CD8-positive, alpha-beta memory T cell (primary cell): Measurements from ENCODE around the gene ADISSP. TPM values are rescaled to one million over a fixed set of nuclear protein-coding genes. Genes with fewer than 3 reads are reported as not detected.

Experiments used
- CTCF ChIA-PET: fragments of 350-600 bp; sonication (Branson Sonifier 250); formaldehyde crosslinking; loops from one replicate; lab custom pipeline; 2021; ENCODE audit warnings: antibody characterized with exemption; lab: Charles Lee
- POLR2A ChIA-PET: fragments of 350-600 bp; sonication (Branson Sonifier 250); formaldehyde crosslinking; loops from one replicate; lab custom pipeline; 2021; ENCODE audit warnings: antibody characterized with exemption; lab: Charles Lee
- DNase-seq, 5 donors: peaks; one replicate each; pipeline versions ENCODE4 v3.0.0 to v3.0.0-alpha.2; 2020 to 2022; ENCODE audit warnings: mixed read lengths in 1 of 5
- H3K27ac ChIP-seq: one replicate; pipeline ENCODE4 v1.7.0; 2013; ENCODE audit warnings: low read depth, mild to moderate bottlenecking, low read length, moderate library complexity
- H3K27me3 ChIP-seq: 2 replicates; pipeline ENCODE4 v1.7.0; 2013; ENCODE audit warnings: low read length, mild to moderate bottlenecking; ENCODE audit not compliant: insufficient read depth, poor library complexity, severe bottlenecking
- H3K36me3 ChIP-seq: 2 replicates; pipeline ENCODE4 v1.7.0; 2013; ENCODE audit warnings: mild to moderate bottlenecking, low read length, moderate library complexity; ENCODE audit not compliant: insufficient read depth
- H3K4me1 ChIP-seq: 2 replicates; pipeline ENCODE4 v1.7.0; 2013; ENCODE audit warnings: mild to moderate bottlenecking, low read length, moderate library complexity; ENCODE audit not compliant: insufficient read depth
- H3K4me3 ChIP-seq: 2 replicates; pipeline ENCODE4 v1.7.0; 2013; ENCODE audit warnings: mild to moderate bottlenecking, low read length
- H3K9me3 ChIP-seq: 2 replicates; pipeline ENCODE4 v1.7.0; 2013; ENCODE audit warnings: mild to moderate bottlenecking, low read length
- H3K27ac Mint-ChIP-seq, 8 donors: one replicate each; pipeline ENCODE4 v1.8.0; 2020 to 2021; ENCODE audit warnings: mixed read lengths in 8 of 8, mild to moderate bottlenecking in 6 of 8, inconsistent platforms in 3 of 8, moderate library complexity in 3 of 8
- H3K27me3 Mint-ChIP-seq, 2 donors: one replicate each; pipeline ENCODE4 v1.8.0; 2020 to 2021; ENCODE audit warnings: mixed read lengths in 2 of 2, mild to moderate bottlenecking in 1 of 2, moderate library complexity in 1 of 2
- H3K36me3 Mint-ChIP-seq, 3 donors: one replicate each; pipeline ENCODE4 v1.8.0; 2020 to 2021; ENCODE audit warnings: mixed read lengths in 3 of 3, inconsistent platforms in 1 of 3, mild to moderate bottlenecking in 1 of 3
- H3K4me1 Mint-ChIP-seq, 3 donors: one replicate each; pipeline ENCODE4 v1.8.0; 2020 to 2021; ENCODE audit warnings: mixed read lengths in 3 of 3, inconsistent platforms in 1 of 3, mild to moderate bottlenecking in 1 of 3
- H3K4me3 Mint-ChIP-seq, 7 donors: one replicate each; pipeline ENCODE4 v1.8.0; 2020 to 2021; ENCODE audit warnings: mixed read lengths in 7 of 7, mild to moderate bottlenecking in 6 of 7, moderate library complexity in 4 of 7, inconsistent platforms in 2 of 7
- H3K9me3 Mint-ChIP-seq, 5 donors: one replicate each; pipeline ENCODE4 v1.8.0; 2020 to 2022; ENCODE audit warnings: mixed read lengths in 5 of 5, mild to moderate bottlenecking in 3 of 5, moderate library complexity in 2 of 5, inconsistent platforms in 1 of 5
- polyA plus RNA-seq: library from polyadenylated mRNA; unstranded; fragments of 300-500 nt; fragmentation: Illumina TruSeq; gene quantifications from one replicate; pipeline ENCODE4 v1.2.3, GENCODE V29; 2021
- total RNA-seq, 2 experiments: library from RNA; stranded (reverse); gene quantifications; one replicate each; pipeline ENCODE4 v1.2.3, GENCODE V29; 2021

The ADISSP gene
- total and polyA plus RNA-seq, 3 experiments from 2014 or later: 27.0 to 74.9 (median 72.7) TPM

DNA sequence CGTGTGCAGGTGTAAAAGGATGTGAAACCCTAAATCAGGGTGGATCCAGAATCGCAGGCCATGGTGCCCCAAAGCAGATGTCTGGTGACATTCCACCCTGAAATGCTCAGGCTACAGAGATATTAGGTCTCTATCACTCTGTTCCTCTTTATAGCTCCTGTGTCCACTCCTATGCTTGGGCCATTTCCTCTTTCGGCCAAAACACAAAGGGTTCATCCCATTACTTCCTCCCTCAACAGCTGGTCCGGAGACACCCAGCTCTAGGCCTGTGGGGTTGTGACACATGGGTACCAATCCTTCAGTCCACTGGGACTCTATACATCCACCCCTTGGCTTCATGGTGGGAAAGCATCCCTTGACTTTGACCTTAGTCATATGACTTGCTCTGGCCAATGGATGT, 53.5 kb downstream of the ADISSP start:
- no peak overlapping the region for H3K27ac ChIP-seq
- Mint-ChIP-seq H3K27me3 (peaks cover 14 to 33% of the 10 kb centered on the region in 2 donors), H3K4me1 (peaks cover 2 to 7% (median 7%) of the 10 kb centered on the region in 3 donors), H3K36me3 (no peaks in the 10 kb centered on the region), H3K4me3 (no peak overlapping the region), H3K27ac (no peak overlapping the region), H3K9me3 (no peaks in the 10 kb centered on the region)
- H3K4me3 ChIP-seq: no peak overlapping the region
- no peaks in the 10 kb centered on the region for H3K4me1 ChIP-seq
- H3K36me3 ChIP-seq: no peaks in the 10 kb centered on the region
- CTCF ChIA-PET: interaction anchor here (0.9 kb wide), 1 partner anchor 30 kb away, joined by 3 read pairs; no protein-coding TSS in a partner anchor
- no peaks in the 10 kb centered on the region for H3K27me3 ChIP-seq
- POLR2A ChIA-PET: no interaction called here
- DNase-seq: no peak
- H3K9me3 ChIP-seq: no peaks in the 10 kb centered on the region

DNA sequence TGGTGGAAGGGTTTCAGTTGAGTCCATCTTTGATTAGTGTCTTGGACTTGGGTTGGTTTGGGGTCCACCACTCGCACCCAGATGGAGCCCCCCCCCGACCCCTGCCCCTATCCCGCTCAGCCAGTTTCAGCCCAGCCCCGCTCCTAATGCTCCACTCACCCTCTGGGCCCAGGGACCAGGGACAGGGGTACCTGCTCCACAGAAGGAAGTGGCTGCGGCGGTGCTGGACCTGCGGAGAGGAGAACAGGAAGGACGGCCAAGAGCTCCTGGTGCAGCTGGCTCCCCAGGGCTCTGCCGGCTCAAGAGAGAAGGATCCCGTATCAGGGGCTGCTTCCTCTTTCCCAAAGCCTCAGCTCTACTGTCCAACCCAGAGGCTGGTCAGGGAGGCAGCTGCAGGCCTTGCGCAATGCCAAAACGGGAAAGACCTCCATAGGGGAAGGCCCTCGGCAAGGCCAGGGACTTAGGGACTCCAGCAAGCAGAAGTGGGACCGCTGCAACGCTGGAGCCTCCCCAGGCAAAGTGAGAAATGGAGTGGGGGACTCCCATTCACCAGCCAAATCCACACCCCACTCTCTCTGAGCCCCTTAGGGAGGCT, 55.2 kb downstream of the ADISSP start, which contains the start of gene SIGLEC1:
SIGLEC1 (minus strand) TSS at position 322 of the 595 bp plus-strand sequence. CDS start 5,472 bp downstream, outside the sequence.
- Histone ChIP-seq H3K9me3 (no peaks in the 10 kb centered on the region), H3K27ac (no peak within 1 kb of the TSS), H3K4me1 (no peaks in the 10 kb centered on the region), H3K27me3 (no peaks in the 10 kb centered on the region), H3K36me3 (no peaks in the 10 kb centered on the region), H3K4me3 (no peak within 1 kb of the TSS)
- Mint-ChIP-seq H3K4me3 (no peak within 1 kb of the TSS), H3K27me3 (peaks cover 7 to 22% of the 10 kb centered on the region in 2 donors), H3K36me3 (no peaks in the 10 kb centered on the region), H3K9me3 (no peaks in the 10 kb centered on the region), H3K27ac (peak within 1 kb of the TSS in 1 of 8 donors; percentile 92), H3K4me1 (peaks cover 3 to 9% (median 8%) of the 10 kb centered on the region in 3 donors)
- CTCF ChIA-PET: interaction anchor here (1.3 kb wide), 1 partner anchor 14 kb away, joined by 3 read pairs; no protein-coding TSS in a partner anchor
- POLR2A ChIA-PET: no interaction called here
- no peak for DNase-seq

DNA sequence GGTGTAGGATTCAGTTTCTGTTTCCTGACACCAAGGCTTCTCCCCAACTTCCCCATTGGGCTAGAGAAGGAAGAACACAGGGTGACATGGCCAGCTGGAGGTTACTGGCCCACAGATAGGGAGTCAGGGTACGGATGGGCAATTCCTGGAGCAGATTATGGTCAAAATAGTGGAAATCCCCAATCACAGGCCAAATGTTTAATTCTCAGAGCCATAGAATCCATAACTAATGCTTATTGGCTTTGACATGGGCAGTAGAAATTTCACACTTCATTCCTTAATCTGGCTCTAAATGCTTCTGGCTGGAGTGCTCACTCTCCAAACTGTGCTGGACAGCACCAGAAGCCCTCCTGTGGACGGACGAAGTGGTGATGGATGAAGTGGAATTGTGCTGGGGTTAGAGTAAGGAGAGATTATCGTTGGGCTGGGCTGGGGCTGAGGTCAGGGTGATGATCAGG, 56.0 kb downstream of the ADISSP start:
- Mint-ChIP-seq H3K36me3 (no peaks in the 10 kb centered on the region), H3K4me3 (no peak overlapping the region), H3K9me3 (no peaks in the 10 kb centered on the region), H3K4me1 (peaks cover 3 to 9% (median 8%) of the 10 kb centered on the region in 3 donors), H3K27ac (no peak overlapping the region), H3K27me3 (peaks cover 0 to 17% of the 10 kb centered on the region in 2 donors)
- Histone ChIP-seq H3K36me3 (no peaks in the 10 kb centered on the region), H3K27ac (no peak overlapping the region), H3K27me3 (no peaks in the 10 kb centered on the region), H3K4me1 (no peaks in the 10 kb centered on the region), H3K4me3 (no peak overlapping the region), H3K9me3 (no peaks in the 10 kb centered on the region)
- DNase-seq: no peak
- ChIA-PET POLR2A (no interaction called here), CTCF (interaction anchor here (0.6 to 2.3 kb wide), 13 partner anchors 8 to 166 kb away, joined by 3 to 13 read pairs (median 5); partner anchors contain the start of gene ADISSP)

DNA sequence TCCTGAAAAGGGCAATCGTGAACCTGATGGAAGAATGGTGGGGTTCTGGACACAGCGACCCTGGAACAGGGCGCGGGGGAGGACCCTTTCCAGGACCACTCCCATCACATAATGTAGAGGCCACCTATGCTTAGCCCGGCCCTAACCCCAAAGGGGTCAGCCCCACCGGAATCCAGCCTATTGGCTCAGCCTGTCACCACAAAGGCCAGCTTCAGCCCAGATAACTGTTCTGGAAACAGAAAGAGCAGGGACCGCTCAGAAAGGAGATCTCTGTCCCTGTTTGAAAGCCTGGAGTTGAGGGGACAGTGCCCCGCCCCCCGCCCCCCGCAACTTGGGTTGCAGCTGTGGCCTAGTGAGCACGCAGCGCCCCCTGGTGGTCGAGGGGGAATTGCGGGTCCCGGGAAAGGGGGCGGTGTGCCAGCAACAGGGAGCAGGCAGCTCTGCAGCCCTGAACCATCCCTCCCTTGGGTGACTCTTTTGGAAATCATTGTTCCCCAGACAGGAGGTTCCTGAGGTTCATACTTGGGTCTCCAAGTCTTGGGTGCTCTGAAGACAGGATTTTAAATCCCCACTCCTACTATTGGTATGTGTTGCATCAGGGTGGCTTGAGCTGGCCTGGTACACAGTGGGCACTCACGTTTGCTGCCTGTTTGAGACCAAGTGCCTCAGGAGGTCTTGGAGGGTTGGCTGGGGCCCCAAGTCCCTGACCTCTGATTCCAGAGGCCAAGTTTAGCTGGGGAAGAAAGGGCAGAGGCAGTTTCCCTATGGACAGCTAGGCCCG, 56.7 kb downstream of the ADISSP start:
- no peak overlapping the region for H3K27ac ChIP-seq
- ChIA-PET POLR2A (no interaction called here), CTCF (interaction anchor here (0.6 to 2.3 kb wide), 14 partner anchors 8 to 169 kb away, joined by 3 to 13 read pairs (median 5); partner anchors contain the start of gene ADISSP)
- Mint-ChIP-seq H3K27ac (no peak overlapping the region), H3K9me3 (no peaks in the 10 kb centered on the region), H3K4me3 (no peak overlapping the region), H3K36me3 (no peaks in the 10 kb centered on the region), H3K4me1 (peaks cover 3 to 9% (median 8%) of the 10 kb centered on the region in 3 donors), H3K27me3 (peaks cover 0 to 11% of the 10 kb centered on the region in 2 donors)
- peak; percentile 62 to 77 (median 70) for DNase-seq
- H3K4me1 ChIP-seq: no peaks in the 10 kb centered on the region
- no peaks in the 10 kb centered on the region for H3K27me3 ChIP-seq
- no peaks in the 10 kb centered on the region for H3K9me3 ChIP-seq
- no peak overlapping the region for H3K4me3 ChIP-seq
- H3K36me3 ChIP-seq: no peaks in the 10 kb centered on the region

DNA sequence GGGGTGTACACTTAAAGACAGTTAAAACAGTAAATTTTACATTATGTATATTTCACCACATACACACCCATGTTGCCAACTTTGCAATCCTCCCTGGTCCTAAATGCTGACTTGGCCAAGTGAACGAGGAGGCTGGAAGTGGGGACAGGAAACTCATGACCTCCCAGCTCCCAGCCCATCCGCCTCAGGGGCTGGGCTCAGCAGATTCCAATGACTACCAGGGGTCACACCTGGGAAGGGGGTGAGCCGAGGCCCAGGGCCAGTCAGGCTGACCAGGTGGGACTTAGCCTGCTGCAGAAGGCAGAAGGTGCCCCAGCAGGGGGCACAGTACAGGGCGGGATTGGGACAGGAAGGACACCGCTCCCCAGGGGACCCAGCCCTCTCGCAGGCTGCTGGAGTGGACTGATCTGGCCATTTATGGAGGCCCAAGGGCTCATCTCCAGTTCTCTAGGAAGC, 57.5 kb downstream of the ADISSP start:
- H3K4me1 Mint-ChIP-seq: peaks cover 3 to 9% (median 8%) of the 10 kb centered on the region in 3 donors
- ChIA-PET POLR2A (no interaction called here), CTCF (interaction anchor here (0.8 to 2.3 kb wide), 11 partner anchors 11 to 170 kb away, joined by 3 to 13 read pairs (median 6); partner anchors contain the start of gene ADISSP)
- Histone ChIP-seq H3K4me1 (no peaks in the 10 kb centered on the region), H3K27me3 (no peaks in the 10 kb centered on the region), H3K27ac (no peak overlapping the region), H3K4me3 (no peak overlapping the region), H3K9me3 (no peaks in the 10 kb centered on the region), H3K36me3 (no peaks in the 10 kb centered on the region)
- DNase-seq: no peak
- H3K27me3 Mint-ChIP-seq: peaks cover 2 to 7% of the 10 kb centered on the region in 2 donors
- H3K9me3 Mint-ChIP-seq: no peaks in the 10 kb centered on the region
- H3K27ac Mint-ChIP-seq: no peak overlapping the region
- H3K4me3 Mint-ChIP-seq: no peak overlapping the region
- no peaks in the 10 kb centered on the region for H3K36me3 Mint-ChIP-seq

DNA sequence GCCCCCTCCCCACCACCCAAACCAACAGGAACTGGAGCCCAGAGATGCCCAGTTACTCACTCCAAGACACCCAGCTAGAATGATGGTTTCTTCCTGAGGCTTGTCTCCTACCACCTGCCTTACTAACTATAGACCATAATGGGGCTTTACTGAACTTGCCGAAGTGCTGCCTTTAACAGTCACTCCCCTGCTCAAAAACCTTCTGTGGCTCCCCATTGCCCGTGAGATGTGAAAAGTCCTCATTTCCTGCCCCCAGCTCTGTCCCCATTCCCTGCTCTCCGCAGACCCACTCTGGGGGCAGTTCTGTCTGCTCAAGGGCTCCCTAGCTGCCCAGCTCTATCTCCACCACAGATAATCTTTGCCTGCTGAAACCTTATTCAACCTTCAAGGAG, 60.0 kb downstream of the ADISSP start:
- ChIA-PET CTCF (interaction anchor here (1.2 to 1.3 kb wide), 2 partner anchors 8 to 31 kb away, joined by 3 read pairs; no protein-coding TSS in a partner anchor), POLR2A (no interaction called here)
- peaks cover 4 to 16% of the 10 kb centered on the region in 2 donors for H3K27me3 Mint-ChIP-seq
- H3K27ac Mint-ChIP-seq: no peak overlapping the region
- H3K27ac ChIP-seq: no peak overlapping the region
- H3K9me3 Mint-ChIP-seq: no peaks in the 10 kb centered on the region
- H3K9me3 ChIP-seq: no peaks in the 10 kb centered on the region
- peaks cover 3 to 9% (median 8%) of the 10 kb centered on the region in 3 donors for H3K4me1 Mint-ChIP-seq
- DNase-seq: no peak
- no peak overlapping the region for H3K4me3 ChIP-seq
- no peaks in the 10 kb centered on the region for H3K27me3 ChIP-seq
- no peaks in the 10 kb centered on the region for H3K36me3 ChIP-seq
- H3K4me3 Mint-ChIP-seq: no peak overlapping the region
- H3K36me3 Mint-ChIP-seq: peaks cover 0 to 1% (median 0%) of the 10 kb centered on the region in 3 donors
- H3K4me1 ChIP-seq: no peaks in the 10 kb centered on the region

DNA sequence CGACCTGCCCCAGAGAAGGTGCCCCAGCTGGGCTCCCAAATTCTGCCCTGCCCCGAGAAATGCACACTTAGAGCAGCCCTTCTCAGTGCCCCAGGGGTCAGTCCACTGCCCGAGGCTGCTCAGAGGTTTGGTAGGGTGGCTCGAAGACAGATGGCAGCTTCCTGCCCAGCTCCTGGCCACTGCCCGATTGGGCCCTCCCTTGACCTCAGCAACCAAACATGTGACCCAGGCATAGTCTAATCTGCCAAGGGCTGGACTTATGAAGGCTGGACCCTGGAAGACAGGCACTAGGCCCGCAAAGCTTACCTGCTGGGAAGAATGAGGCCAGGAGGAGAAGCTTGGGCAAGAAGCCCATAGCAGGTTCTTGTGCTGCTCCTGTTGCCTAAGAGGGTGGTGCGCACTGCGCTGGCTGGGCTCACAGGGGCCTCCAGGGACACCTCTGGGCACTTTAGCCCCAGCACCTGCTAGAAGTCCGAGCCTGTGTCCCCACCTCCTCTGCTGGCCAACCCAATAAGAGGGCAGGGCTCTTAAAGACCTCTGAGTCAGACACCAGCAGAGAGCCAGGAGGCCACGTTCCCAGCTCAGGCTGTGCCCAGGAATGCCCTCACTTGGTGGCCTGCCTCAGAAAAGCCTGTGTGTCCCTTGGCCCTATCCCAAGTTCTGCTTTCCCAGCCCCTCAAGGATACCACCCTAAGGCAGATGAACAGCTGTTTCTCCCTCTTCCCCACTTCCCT, 60.6 kb downstream of the ADISSP start:
- H3K36me3 ChIP-seq: no peaks in the 10 kb centered on the region
- no peaks in the 10 kb centered on the region for H3K27me3 ChIP-seq
- Mint-ChIP-seq H3K9me3 (no peaks in the 10 kb centered on the region), H3K27me3 (peaks cover 4 to 17% of the 10 kb centered on the region in 2 donors), H3K4me1 (peaks cover 3 to 9% (median 8%) of the 10 kb centered on the region in 3 donors), H3K27ac (no peak overlapping the region), H3K36me3 (peaks cover 0 to 1% (median 0%) of the 10 kb centered on the region in 3 donors), H3K4me3 (no peak overlapping the region)
- ChIA-PET CTCF (interaction anchor here (1.2 to 1.3 kb wide), 2 partner anchors 9 to 30 kb away, joined by 3 read pairs; no protein-coding TSS in a partner anchor), POLR2A (no interaction called here)
- H3K4me3 ChIP-seq: no peak overlapping the region
- DNase-seq: no peak
- H3K9me3 ChIP-seq: no peaks in the 10 kb centered on the region
- H3K4me1 ChIP-seq: no peaks in the 10 kb centered on the region
- H3K27ac ChIP-seq: no peak overlapping the region
